ENCODE results near the gene RPS18.
"Not testable (repeated sequence)": the region's sequence is repeated elsewhere in the genome, so short reads cannot be mapped to it uniquely, and the experiment has no call there.

The RPS18 gene

DNA sequence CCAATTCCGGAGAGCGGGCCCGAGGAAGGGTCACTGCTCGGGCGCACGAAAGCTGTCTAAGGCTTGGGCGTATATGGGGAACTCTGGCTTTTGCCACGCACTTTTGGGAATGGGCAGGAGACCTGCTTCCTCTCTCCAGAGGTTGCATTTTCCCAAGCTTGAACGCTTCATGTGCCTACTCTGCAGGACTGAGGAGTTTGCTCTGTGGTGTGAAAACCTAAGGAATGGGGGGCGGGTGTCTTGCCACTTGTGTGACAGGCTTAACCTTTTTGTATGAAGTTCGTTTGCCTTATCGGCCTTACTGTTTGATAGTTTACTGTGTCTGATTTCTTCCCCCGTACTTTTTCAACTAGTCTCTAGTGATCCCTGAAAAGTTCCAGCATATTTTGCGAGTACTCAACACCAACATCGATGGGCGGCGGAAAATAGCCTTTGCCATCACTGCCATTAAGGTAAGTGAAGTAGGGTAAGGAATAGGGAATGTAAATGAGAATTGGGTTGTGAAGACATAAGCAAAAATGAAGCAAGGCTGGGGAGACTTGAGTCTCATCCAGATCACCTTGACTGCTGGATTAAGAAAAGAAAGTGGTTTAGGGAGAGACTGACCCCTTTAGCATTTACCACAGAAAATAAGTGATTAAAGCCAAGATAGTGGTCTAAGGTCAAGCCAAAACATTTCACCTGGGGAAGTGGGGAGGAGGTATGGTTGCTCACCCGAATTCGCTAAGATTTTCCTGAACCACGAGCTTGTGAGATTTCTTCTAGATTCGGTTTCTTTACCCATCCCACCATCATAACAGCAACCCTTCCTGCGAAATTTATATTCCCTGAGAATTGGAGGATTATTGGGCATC lies 627 bp downstream of the RPS18 start:
- in situ Hi-C loops (cut with MboI; ENCODE audit: low pct_unique_long_range_greater_than_20kb, low sequenced_read_pairs, unreplicated experiment), result no loop called here
- TF ChIP-seq, protein P1, sequence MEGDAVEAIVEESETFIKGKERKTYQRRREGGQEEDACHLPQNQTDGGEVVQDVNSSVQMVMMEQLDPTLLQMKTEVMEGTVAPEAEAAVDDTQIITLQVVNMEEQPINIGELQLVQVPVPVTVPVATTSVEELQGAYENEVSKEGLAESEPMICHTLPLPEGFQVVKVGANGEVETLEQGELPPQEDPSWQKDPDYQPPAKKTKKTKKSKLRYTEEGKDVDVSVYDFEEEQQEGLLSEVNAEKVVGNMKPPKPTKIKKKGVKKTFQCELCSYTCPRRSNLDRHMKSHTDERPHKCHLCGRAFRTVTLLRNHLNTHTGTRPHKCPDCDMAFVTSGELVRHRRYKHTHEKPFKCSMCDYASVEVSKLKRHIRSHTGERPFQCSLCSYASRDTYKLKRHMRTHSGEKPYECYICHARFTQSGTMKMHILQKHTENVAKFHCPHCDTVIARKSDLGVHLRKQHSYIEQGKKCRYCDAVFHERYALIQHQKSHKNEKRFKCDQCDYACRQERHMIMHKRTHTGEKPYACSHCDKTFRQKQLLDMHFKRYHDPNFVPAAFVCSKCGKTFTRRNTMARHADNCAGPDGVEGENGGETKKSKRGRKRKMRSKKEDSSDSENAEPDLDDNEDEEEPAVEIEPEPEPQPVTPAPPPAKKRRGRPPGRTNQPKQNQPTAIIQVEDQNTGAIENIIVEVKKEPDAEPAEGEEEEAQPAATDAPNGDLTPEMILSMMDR (IDR thresholded peaks at IDR 0.05; ENCODE audit: extremely low read depth, insufficient read depth, missing control alignments), result no peak
- DNase-seq (ENCODE audit: low spot score), result no peak

DNA sequence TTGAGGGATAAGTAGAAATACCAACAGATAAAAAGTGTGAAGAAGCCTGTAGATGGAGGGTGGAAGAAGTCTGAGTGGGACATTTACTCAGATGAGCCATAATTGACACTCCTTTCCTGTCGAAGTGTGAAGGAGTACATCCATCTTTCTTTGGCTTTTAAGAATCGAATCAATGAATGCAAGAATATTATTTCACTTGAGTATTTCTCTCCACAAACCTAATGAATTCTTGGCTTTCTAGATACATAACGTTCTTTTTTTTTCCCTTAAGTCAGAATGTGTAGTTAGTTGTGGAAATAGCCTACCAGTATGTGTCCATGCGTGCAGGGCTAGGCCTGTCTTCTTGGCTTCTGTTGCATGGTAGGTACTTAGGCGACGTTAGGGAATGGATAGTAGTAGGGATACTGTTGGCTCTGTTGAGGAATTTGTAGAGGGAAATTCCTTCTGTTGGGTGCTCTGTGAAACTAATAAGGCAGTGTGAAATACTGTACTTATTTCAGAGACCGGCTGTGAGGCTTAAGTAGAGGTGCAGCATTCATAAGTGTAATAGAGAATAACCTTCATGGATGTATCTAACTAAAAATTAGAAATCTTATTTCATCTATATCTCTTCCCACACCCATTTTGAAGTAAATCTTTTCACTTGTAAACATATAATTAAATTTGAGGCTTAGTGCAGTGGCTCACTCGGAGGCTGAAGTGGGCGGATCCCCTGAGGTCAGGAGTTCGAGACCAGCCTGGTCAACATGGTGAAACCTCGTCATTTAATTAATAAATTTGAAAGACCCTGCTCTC lies 1.5 kb downstream of the RPS18 start:
- in situ Hi-C loops (cut with MboI; ENCODE audit: low pct_unique_long_range_greater_than_20kb, low sequenced_read_pairs, unreplicated experiment), result no loop called here
- DNase-seq (ENCODE audit: low spot score), result no peak
- TF ChIP-seq, protein P1 (IDR thresholded peaks at IDR 0.05; ENCODE audit: extremely low read depth, insufficient read depth, missing control alignments), result no peak

DNA sequence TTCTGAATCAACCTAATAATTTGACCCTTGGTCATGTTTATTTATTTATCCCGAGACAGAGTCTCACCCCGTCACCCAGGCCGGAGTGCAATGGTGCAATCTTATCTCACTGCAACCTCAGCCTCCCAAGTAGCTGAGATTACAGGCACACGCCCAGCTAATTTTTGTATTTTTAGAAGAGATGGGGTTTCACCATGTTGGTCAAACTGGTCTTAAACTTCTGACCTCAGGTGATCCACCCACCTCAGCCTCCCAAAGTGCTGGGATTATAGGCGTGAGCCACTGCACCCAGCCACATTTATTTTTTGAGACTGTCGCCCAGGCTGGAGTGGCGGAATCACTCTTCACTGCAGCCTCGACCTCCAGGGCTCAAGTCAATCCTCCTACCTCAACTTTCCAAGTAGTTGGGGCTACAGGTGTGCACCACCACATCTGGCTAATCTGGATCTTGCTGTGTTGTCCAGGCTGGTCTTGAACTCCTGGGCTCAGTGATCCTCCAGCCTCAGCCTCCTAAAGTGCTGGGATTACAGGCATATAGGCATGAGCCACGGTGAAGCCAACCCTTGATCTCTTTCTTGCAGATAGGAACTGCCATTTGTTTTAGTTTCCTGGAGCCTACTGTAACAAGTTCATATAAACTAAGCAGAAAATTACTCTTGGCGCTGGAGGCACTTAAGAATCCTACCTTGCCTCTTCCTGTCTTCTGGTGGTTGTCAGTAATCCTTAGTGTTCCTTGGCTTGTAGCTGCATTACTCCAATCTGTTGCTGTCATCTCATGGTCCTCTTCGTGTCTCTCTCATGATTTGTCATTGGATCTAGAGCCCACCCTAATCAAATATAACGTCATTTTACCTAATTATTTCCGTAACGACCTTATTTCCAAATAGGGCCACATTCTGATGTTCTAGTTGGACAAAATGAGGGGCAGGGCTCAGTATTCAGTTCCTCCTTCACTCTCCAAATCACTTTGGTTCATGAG lies 2.3 kb downstream of the RPS18 start:
- TF ChIP-seq, protein P1 (IDR thresholded peaks at IDR 0.05; ENCODE audit: extremely low read depth, insufficient read depth, missing control alignments), result no peak
- in situ Hi-C loops (cut with MboI; ENCODE audit: low pct_unique_long_range_greater_than_20kb, low sequenced_read_pairs, unreplicated experiment), result no loop called here
- DNase-seq (ENCODE audit: low spot score), result no peak

DNA sequence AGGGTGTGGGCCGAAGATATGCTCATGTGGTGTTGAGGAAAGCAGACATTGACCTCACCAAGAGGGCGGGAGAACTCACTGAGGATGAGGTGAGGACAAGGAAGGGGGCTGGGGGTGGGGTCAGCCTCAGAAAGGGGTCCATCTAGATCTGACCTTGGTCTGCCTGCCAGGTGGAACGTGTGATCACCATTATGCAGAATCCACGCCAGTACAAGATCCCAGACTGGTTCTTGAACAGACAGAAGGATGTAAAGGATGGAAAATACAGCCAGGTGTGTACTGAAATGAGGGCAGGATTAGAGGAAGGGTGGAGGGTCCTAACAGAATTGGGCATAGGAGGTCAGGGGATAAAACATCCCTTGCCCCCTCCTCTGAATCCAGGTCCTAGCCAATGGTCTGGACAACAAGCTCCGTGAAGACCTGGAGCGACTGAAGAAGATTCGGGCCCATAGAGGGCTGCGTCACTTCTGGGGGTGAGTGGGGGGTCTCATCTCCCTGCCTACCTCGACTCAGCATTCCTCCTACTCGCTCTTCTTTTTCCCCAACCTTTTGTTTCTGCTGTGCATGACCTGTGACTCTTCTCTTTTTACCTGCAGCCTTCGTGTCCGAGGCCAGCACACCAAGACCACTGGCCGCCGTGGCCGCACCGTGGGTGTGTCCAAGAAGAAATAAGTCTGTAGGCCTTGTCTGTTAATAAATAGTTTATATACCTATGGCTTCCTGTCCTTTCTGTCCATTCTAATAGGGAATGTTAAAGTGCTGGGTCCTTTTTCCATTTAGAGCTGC lies 4.1 kb downstream of the RPS18 start:
- DNase-seq (ENCODE audit: low spot score); in situ Hi-C loops (cut with MboI; ENCODE audit: low pct_unique_long_range_greater_than_20kb, low sequenced_read_pairs, unreplicated experiment): not testable (repeated sequence)

DNA sequence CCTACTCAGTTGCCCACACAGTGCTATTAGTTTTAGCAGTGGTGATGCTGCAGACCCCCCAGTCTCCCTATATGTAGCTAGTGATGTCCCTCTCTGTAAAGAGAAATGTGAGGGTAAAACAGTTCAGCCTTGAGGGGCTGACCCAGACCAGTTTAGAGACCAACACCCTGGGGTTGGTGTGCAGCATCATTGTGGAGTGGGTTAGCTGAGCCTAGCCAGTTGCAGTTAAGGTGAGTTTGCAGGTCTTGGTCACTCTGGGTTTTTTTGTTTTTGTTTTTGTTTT lies 4.6 kb downstream of the RPS18 start:
- DNase-seq (ENCODE audit: low spot score), result no peak
- in situ Hi-C loops (cut with MboI; ENCODE audit: low pct_unique_long_range_greater_than_20kb, low sequenced_read_pairs, unreplicated experiment), result no loop called here

More for the DNA sequence above, 4.6 kb downstream of the RPS18 start:
- TF ChIP-seq, protein P1 (IDR thresholded peaks at IDR 0.05; ENCODE audit: extremely low read depth, insufficient read depth, missing control alignments), result no peak
